Left lung (tissue), 10 donors: ENCODE measurements around the gene CTSH. TPM values are rescaled to one million over a fixed set of nuclear protein-coding genes. Genes with fewer than 3 reads are reported as not detected.

Experiments
- ATAC-seq: fragments of 200-7000 bp; cut with Tn5 transposase; one replicate; pipeline ENCODE4 v1.9.1; 2020; ENCODE audit warnings: moderate library complexity
- DNase-seq, 4 donors: peaks; one replicate each; pipeline ENCODE4 v3.0.0-alpha.2; 2013 to 2020
- H3K27ac ChIP-seq, 2 donors: fragments of 200-600 bp; sonication (generic) in 1 of 2; one replicate each; pipeline versions ENCODE4 v1.5.0 to v1.8.0; 2020 to 2021
- H3K27me3 ChIP-seq, 2 donors: fragments of 200-600 bp; sonication (generic) in 1 of 2; one replicate each; pipeline versions ENCODE4 v1.5.0 to v1.8.0; 2020 to 2021
- H3K36me3 ChIP-seq, 2 donors: fragments of 200-600 bp; sonication (generic) in 1 of 2; one replicate each; pipeline versions ENCODE4 v1.5.0 to v1.8.0; 2020 to 2021
- H3K4me1 ChIP-seq, 2 donors: fragments of 200-600 bp; one replicate each; pipeline ENCODE4 v1.8.0; 2021
- H3K4me3 ChIP-seq, 2 donors: fragments of 200-600 bp; sonication (generic) in 1 of 2; one replicate each; pipeline versions ENCODE4 v1.5.0 to v1.8.0; 2020 to 2021; ENCODE audit warnings: mild to moderate bottlenecking in 1 of 2
- H3K9me3 ChIP-seq, 2 donors: fragments of 200-600 bp; sonication (generic) in 1 of 2; one replicate each; pipeline versions ENCODE4 v1.5.0 to v1.8.0; 2020 to 2021
- CTCF ChIP-seq, 2 donors: fragments of 200-600 bp; sonication (generic) in 1 of 2; IDR thresholded peaks; one replicate each; pipeline versions ENCODE4 v1.5.0 to v1.8.0; 2021; ENCODE audit warnings: antibody characterized with exemption in 2 of 2
- intact Hi-C, 2 donors: fragments of 100-400 bp; cut with DNase I; formaldehyde crosslinking; loops; one replicate each; pipeline versions ENCODE4 v1.11.2 to v1.14.2; 2022
- polyA plus RNA-seq, 6 donors: library from polyadenylated mRNA; unstranded; fragments of 120-200 nt; gene quantifications; one replicate each; pipeline ENCODE4 v1.2.1, GENCODE V29; 2013; ENCODE audit not compliant: insufficient read length in 6 of 6
- total RNA-seq, 2 donors: library from RNA; stranded (reverse); fragmentation: NEBNext Ultra II Directional; extraction: Animal tissue kit (Norgen Biotek cat#: 25700); gene quantifications; one replicate each; pipeline ENCODE4 v1.2.1, GENCODE V29; 2021
- donor health status: DM: no; HTN: yes; CAD: no.
- donor health status: DM: no; HTN: no; CAD: no.

Gene CTSH
- total and polyA plus RNA-seq, 8 donors = 97.5 to 1,298 (median 234) TPM

GRCh38 chr15:78933823-78934654, 10.8 kb downstream of the CTSH start:
- Histone ChIP-seq H3K36me3 (peaks cover 0 to 93% of the 10 kb centered on the region in 2 donors), H3K27ac (no peak overlapping the region), H3K9me3 (no peaks in the 10 kb centered on the region), H3K4me1 (peaks cover 13 to 55% of the 10 kb centered on the region in 2 donors), H3K4me3 (no peak overlapping the region), H3K27me3 (no peaks in the 10 kb centered on the region)
- intact Hi-C loops = no loop called here
- no peak for TF ChIP-seq CTCF (IDR thresholded peaks at IDR 0.05)
- DNase-seq (peak in 2 of 4 donors; percentile 59 to 66), ATAC-seq (no peak)

- no peak for TF ChIP-seq CTCF (IDR thresholded peaks at IDR 0.05)
- no peaks in the 10 kb centered on the region for H3K27me3 ChIP-seq
- peaks cover 0 to 100% of the 10 kb centered on the region in 2 donors for H3K36me3 ChIP-seq
- no peak overlapping the region for H3K4me3 ChIP-seq
- DNase-seq = no peak
- intact Hi-C loops = no loop called here
- ATAC-seq = no peak
- H3K4me1 ChIP-seq = peaks cover 7 to 48% of the 10 kb centered on the region in 2 donors
- H3K9me3 ChIP-seq = no peaks in the 10 kb centered on the region
- no peak overlapping the region for H3K27ac ChIP-seq
These were observed 11.5 kb downstream of the CTSH start for GRCh38 chr15:78933187-78933822.

- no peak for ATAC-seq
- intact Hi-C loops = no loop called here
These were observed 12.5 kb downstream of the CTSH start for GRCh38 chr15:78932258-78932808.

GRCh38 chr15:78931439-78932257, 13.2 kb downstream of the CTSH start:
- peak; percentile 1 for ATAC-seq
- peak overlapping the region in 1 of 2 donors; percentile 28 for H3K27ac ChIP-seq
- no peak for TF ChIP-seq CTCF (IDR thresholded peaks at IDR 0.05)

More at GRCh38 chr15:78932258-78932808, 12.5 kb downstream of the CTSH start:
- TF ChIP-seq CTCF (IDR thresholded peaks at IDR 0.05) = no peak
- Histone ChIP-seq H3K9me3 (no peaks in the 10 kb centered on the region), H3K36me3 (peaks cover 0 to 100% of the 10 kb centered on the region in 2 donors), H3K27ac (no peak overlapping the region), H3K27me3 (no peaks in the 10 kb centered on the region), H3K4me1 (peaks cover 0 to 44% of the 10 kb centered on the region in 2 donors), H3K4me3 (no peak overlapping the region)
- no peak for DNase-seq

More at GRCh38 chr15:78931439-78932257, 13.2 kb downstream of the CTSH start:
- H3K4me1 ChIP-seq = peaks cover 0 to 44% of the 10 kb centered on the region in 2 donors
- no peaks in the 10 kb centered on the region for H3K27me3 ChIP-seq
- intact Hi-C loops = no loop called here
- H3K36me3 ChIP-seq = peaks cover 0 to 100% of the 10 kb centered on the region in 2 donors
- H3K4me3 ChIP-seq = no peak overlapping the region
- no peak for DNase-seq
- H3K9me3 ChIP-seq = no peaks in the 10 kb centered on the region
